Activated T-cell treated with anti-CD3 and anti-CD28 coated beads, Interleukin-2, amount 50 U/mL, for 4 hours (primary cell): Measurements from ENCODE around the gene NOM1. TPM values are rescaled to one million over a fixed set of nuclear protein-coding genes. Genes with fewer than 3 reads are reported as not detected.

Experiments used
- ATAC-seq, 2 donors: fragments of 200-7000 bp; cut with Tn5 transposase; one replicate each; pipeline ENCODE4 v1.10.0; 2021
- DNase-seq: peaks from one replicate; pipeline ENCODE4 v3.0.0-alpha.2; 2020
- H3K27me3 Mint-ChIP-seq: one replicate; pipeline ENCODE4 v1.8.0; 2021; ENCODE audit warnings: low read depth, mixed read lengths
- H3K36me3 Mint-ChIP-seq: one replicate; pipeline ENCODE4 v1.8.0; 2022; ENCODE audit warnings: mixed read lengths; ENCODE audit not compliant: insufficient read depth
- H3K4me1 Mint-ChIP-seq: one replicate; pipeline ENCODE4 v1.8.0; 2021; ENCODE audit warnings: low read depth, mixed read lengths
- H3K4me3 Mint-ChIP-seq: one replicate; pipeline ENCODE4 v1.8.0; 2021; ENCODE audit warnings: mild to moderate bottlenecking, moderate library complexity, mixed read lengths
- H3K9me3 Mint-ChIP-seq: one replicate; pipeline ENCODE4 v1.8.0; 2021; ENCODE audit warnings: mixed read lengths
- total RNA-seq, 3 donors: library from RNA; stranded (reverse); gene quantifications; one replicate each; pipeline ENCODE4 v1.2.1, GENCODE V29; 2021

The NOM1 gene
- total RNA-seq, 3 donors from 2014 or later: 46.3 to 49.3 (median 47.4) TPM

DNA sequence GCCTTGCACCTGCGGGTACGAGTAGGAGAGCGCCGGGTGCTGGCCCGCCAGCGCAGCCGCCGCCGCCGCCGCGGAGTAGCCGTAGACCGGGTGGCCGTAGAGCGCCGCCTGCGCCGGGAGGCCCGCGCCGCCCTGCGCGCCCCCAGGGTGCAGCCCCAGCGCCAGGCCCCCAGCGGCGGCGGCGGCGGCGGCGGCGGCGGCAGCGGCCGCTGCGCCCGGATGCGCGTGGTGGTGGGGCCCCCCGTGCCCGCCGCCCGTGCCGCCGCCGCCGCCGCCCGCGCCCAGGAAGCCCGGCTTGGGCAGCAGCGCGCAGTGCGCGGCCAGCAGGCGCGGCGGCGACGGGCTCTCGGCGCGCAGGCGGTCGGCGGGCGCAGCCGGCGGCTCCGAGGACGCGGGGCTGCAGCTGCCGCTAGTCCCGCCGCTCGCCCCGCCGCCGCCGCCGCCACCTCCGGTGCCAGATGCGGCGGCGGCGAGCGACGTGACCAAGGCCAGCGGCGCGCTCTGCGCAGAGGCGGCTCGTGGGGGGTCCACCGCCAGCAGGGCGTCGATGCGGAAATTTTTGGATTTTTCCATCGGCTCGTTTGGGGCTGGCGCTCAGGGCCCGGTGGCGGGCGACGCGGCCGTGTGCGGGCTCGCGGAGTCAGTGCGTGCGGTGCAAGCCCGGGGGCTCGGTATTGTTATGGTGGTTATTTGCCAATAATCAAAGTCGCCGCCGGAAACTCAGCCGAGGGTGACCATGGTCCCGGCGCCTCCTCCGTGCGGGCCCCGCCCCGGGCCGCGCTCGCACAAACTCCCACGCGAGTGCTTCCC, 60.5 kb downstream of the NOM1 start:
- peaks cover 15% of the 10 kb centered on the region for H3K4me1 Mint-ChIP-seq
- ATAC-seq: peak in 1 of 2 donors; percentile 10
- H3K27me3 Mint-ChIP-seq: peaks cover 69% of the 10 kb centered on the region
- no peaks in the 10 kb centered on the region for H3K36me3 Mint-ChIP-seq
- DNase-seq: no peak
- H3K9me3 Mint-ChIP-seq: no peaks in the 10 kb centered on the region
- H3K4me3 Mint-ChIP-seq: peak overlapping the region; percentile 64

DNA sequence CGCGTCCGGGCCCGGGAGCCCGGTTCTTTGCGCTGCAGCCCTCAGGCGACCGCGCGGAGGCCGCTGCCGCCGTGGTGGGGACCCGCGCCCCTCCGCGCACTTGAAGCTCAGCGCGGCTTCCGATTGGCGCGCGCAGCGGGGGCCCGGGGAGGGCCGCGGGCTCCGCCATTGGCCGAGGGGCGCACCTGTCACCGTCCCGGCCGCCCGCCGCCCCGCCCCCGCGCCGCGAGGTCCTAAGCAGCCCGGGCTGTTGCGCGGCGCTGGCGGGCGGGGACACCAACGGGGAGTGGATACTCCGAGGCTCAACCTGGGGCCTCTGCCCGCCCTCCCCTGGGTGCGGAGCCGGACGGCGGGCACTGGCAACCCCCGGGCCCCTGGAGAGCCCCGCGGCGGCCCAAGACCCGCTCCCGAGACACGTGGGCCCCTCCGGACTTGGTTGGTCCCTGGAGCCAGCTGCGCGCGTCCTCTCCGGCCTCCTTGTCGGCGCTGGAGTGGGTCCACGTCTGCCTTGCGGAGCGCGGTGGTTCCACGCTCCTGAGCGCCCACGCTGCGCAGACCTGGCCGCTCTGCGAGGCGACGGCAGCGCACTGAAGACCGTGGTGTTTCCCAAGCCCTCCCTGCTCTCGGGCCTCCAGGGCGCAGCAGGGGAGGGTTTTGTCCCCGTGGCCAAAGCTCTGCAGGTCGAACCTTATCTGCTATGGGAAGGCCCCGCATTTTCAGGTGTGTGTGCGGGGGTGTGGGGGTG, 61.2 kb downstream of the NOM1 start, which contains the start of gene MNX1:
Gene MNX1, minus strand, starts transcription at position 76 of the 745 bp plus-strand sequence. CDS start 313 bp downstream, outside the sequence.
- peak within 1 kb of the TSS; percentile 64 for H3K4me3 Mint-ChIP-seq
- H3K9me3 Mint-ChIP-seq: no peaks in the 10 kb centered on the region
- H3K36me3 Mint-ChIP-seq: no peaks in the 10 kb centered on the region
- DNase-seq (no peak), ATAC-seq (peak; percentile 74 to 81)
- H3K4me1 Mint-ChIP-seq: peaks cover 14% of the 10 kb centered on the region
- peaks cover 73% of the 10 kb centered on the region for H3K27me3 Mint-ChIP-seq

DNA sequence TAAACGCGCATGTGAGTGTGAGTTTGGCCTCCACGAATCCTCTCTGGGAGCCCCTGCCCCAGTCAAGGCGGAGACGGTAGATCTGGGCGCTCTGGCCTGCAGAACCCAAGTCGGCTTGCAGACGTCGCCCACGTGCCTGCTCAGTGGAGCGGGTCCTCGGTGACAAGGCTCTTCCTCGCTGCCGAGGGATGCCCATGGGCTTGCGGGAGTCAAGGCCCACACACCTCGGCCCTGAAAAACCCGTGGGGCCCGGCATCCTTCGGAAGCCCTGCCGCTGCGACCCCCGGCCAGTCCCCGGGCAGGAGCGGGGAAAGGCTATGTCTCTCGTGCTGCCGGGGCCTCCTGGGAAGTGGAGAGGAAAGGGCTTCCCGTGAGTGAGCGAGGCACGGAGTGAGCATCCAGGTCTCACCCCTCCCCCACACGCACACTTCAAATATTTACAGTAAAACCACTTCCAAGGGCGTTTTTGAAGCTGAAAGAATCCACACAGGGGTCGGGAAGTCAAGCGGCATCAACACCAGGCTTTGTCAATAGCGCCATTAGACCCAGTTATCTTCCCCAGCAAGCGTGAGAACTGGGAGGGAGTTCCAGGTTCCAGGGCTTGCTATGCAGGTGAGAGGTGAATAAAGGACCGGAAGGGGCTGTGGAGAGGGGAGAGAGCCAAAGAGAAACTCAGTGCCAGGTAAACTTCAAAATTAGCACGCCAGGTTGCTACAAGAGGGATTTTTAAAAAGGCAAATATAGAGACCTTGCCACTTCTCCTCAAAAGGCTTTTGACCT, 62.0 kb downstream of the NOM1 start:
- no peak for ATAC-seq
- Mint-ChIP-seq H3K4me1 (peaks cover 18% of the 10 kb centered on the region), H3K36me3 (no peaks in the 10 kb centered on the region), H3K27me3 (peaks cover 74% of the 10 kb centered on the region), H3K9me3 (no peaks in the 10 kb centered on the region), H3K4me3 (peak overlapping the region; percentile 29)
- no peak for DNase-seq

DNA sequence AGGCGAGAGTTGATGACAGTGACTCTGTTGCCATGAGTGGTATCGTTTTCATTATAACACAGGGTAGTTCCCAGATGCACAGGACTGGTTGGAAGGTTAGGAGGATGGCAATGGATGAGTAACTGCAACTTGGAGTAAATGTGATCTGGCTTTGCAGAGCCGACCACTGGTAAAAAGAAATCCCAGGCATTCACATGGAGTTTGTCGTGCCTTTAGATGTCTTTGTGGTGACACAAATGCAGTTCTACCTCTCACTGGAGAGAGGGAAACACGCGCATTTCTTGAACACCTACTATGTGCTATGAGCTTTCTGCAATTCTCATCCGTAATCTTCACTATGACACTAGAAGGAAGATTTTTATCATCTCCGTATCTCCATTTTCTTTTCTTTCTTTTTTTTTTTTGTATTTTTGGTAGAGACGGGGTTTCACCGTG, 62.6 kb downstream of the NOM1 start:
- H3K4me1 Mint-ChIP-seq: peaks cover 18% of the 10 kb centered on the region
- H3K9me3 Mint-ChIP-seq: no peaks in the 10 kb centered on the region
- H3K27me3 Mint-ChIP-seq: peaks cover 74% of the 10 kb centered on the region
- ATAC-seq: peak; percentile 19 to 44
- H3K4me3 Mint-ChIP-seq: no peak overlapping the region
- no peak for DNase-seq
- no peaks in the 10 kb centered on the region for H3K36me3 Mint-ChIP-seq

DNA sequence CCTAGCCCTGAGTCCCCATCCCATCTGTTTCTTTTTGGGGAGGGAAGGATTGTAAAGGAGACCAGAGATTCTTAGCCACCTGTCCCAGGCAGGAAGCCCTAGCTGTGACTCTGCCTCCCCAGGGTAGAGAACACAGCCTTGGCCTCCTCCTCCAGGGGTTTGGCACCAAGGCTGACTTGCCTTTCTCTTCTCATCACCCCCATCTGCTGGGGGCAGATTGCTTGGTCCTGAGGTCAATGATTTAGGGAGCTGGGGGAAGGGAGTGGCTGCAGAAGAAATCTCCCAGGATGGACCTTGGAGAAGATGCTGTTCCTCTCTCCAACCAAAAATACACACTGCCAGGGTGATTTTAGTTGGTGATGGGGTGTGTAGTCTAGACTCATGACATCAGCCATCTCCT, 63.6 kb downstream of the NOM1 start:
- H3K4me1 Mint-ChIP-seq: peaks cover 18% of the 10 kb centered on the region

DNA sequence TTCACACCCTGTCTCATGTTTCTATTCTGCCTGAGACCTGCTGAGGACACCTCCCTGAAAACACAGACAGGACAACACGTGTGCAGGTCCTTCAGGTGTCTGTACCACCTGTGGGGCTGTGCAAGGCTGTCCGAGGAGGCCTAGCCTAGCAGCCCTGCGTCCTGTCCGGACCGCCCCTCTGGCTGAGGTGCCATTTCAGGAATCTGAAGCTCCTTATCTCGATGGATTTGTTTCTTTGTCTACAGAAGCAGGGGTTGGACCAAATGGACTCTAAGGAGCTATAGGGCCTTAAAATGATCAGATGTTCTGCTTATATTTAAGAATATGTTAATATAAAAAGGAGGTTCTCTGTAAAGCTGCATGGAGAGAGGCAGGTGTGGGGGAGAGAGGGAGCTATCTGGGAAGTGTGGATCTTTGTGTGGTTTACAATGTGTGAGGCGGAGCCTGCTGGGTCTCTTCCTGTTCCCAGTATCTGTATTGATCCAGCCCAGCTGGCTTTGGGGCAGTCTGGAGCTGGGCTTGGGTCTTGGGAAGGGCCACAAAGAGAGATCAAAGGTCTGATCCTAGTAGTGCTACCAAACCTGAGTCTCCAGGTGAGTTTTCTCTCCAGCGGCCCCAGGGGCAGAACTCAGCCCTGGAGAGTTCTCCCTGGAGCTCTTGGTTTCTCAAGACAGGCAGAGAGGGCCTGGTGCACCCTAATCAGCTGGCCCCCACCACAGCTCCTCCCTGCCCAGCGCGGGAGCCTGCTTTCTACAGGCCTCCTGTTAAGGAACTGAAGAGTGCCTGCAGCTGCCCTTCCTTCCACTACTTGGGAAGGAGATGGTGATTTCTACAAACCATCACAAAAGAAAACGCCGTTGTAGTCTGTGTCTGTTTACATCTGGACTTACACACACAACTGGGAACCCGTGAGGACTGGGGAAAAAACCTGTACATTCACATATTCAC, 64.4 kb downstream of the NOM1 start:
- Mint-ChIP-seq H3K9me3 (no peaks in the 10 kb centered on the region), H3K36me3 (no peaks in the 10 kb centered on the region), H3K27me3 (peaks cover 71% of the 10 kb centered on the region), H3K4me1 (peaks cover 18% of the 10 kb centered on the region), H3K4me3 (no peak overlapping the region)
- no peak for DNase-seq
- ATAC-seq: no peak

More for the DNA sequence above, 63.6 kb downstream of the NOM1 start:
- ATAC-seq: no peak
- Mint-ChIP-seq H3K36me3 (no peaks in the 10 kb centered on the region), H3K27me3 (peaks cover 71% of the 10 kb centered on the region), H3K4me3 (no peak overlapping the region), H3K9me3 (no peaks in the 10 kb centered on the region)
- no peak for DNase-seq

DNA sequence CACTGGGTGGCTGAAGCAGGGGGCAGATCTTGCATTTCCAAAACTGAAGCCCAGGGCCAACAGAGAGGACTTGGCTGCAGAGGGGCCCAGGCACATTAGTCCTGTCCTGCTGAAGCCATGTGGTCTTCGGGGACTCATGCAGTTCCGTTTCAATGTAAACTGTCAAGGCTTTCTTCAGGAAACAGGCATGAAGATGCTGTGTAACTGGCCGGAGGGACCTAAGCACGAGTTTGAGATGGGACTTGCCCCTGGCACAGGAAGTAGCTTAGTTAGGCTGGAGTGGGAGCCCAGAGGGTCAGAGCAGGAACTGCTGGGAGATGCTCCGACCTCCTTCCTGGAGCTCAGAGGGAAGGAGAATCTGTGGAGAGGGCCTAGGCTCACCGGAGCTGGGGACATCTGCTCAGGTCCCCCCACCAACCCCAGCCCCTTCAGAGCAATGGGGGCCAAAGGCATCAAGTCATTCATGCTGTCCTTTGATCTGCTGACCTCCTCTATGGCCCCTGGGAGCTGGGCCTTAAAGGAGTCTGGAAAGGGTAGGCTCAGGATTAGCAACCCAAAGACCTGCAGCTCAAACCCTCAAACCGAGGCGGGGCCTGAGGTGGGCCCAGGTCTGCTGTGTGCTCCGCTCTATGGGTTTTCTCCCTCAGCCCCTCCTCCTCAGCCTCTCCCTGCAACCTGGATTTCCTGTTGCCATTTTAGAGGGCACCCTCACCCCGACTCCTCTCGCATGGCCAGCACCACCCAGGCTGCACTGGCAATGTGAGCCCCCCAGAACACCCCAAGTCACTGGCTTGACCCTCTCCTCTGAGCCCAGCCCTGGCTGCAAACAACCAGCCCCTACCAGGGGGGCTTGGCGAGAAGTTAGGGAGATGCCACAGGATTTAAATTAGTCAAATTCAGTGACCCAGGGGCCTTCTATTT, 65.4 kb downstream of the NOM1 start:
- Mint-ChIP-seq H3K36me3 (no peaks in the 10 kb centered on the region), H3K4me1 (peaks cover 21% of the 10 kb centered on the region), H3K4me3 (no peak overlapping the region), H3K9me3 (no peaks in the 10 kb centered on the region), H3K27me3 (peaks cover 74% of the 10 kb centered on the region)
- no peak for DNase-seq
- ATAC-seq: no peak

DNA sequence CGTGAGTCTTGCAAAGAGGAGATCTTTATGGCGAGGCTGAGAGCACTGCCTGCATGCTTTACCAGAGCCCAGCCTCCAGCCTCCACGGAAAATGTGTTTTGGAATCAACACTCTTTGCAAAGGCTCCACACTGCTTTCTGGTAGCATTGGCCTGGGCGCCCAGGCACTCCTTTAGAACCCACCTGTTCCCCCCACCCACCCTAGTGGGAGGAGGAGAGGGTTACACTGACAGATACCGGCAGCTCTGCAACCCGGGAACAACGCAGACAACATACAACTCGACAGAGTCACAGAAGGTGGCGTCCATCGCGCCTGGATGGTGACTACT, 66.5 kb downstream of the NOM1 start:
- ATAC-seq (no peak), DNase-seq (no peak)
- no peaks in the 10 kb centered on the region for H3K36me3 Mint-ChIP-seq
- H3K4me3 Mint-ChIP-seq: no peak overlapping the region
- H3K4me1 Mint-ChIP-seq: peaks cover 23% of the 10 kb centered on the region
- no peaks in the 10 kb centered on the region for H3K9me3 Mint-ChIP-seq
- peaks cover 80% of the 10 kb centered on the region for H3K27me3 Mint-ChIP-seq

DNA sequence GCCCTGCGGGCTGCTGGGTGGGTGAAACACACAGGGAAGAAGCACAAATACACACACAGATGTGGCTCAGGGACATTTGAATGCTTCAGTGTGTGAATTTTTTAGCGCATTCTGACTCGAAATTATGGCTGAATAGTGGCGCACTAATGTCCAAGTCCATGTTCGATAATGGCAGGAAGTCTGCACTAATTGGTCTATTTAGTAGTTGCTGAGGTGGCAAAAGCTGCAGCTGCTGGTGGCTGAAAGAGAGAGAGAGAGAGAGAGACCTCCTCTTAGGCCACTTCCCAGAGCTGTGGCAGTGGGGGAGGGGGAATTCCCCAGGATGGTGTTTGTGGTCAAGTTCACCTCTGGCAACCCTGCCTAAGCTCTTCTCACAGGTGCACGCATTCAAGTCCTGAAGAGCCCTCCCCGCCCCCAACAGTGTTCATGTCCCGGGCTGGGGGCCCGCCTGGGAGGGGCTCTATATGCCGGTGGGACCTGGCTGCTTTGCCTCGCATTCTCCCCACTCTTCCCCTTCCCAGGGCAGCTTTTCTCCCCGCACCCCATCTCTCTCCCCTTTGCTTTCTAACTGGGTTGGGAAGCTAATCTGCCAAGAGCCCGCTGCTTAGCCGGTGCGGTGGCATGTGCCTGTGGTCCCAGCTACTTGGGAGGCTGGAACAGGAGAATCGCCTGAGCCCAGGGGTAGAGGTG, 67.0 kb downstream of the NOM1 start:
- ATAC-seq (peak; percentile 24 to 32), DNase-seq (no peak)
- Mint-ChIP-seq H3K36me3 (no peaks in the 10 kb centered on the region), H3K4me1 (peaks cover 18% of the 10 kb centered on the region), H3K9me3 (no peaks in the 10 kb centered on the region), H3K27me3 (peaks cover 79% of the 10 kb centered on the region), H3K4me3 (no peak overlapping the region)

DNA sequence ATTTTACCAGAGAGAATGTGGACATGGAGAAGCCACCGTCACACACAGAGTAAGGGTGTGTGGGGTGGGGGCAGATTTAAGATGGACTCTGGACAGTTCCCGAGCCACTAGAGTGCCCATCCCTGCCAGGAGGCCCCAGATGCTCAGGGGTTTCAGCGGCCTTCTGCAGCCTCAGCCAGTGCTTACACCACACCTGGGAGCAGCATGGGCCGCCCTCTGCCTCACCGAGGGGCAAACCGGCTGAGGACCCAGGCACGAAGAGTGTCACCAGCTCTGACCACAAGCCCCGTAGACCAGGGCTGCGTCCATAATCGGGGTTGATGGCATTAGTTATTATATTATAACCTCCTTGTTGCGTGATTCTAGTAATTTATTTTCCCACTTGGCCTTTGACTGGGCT, 67.6 kb downstream of the NOM1 start:
- Mint-ChIP-seq H3K9me3 (no peaks in the 10 kb centered on the region), H3K27me3 (peaks cover 76% of the 10 kb centered on the region), H3K36me3 (no peaks in the 10 kb centered on the region), H3K4me1 (peaks cover 13% of the 10 kb centered on the region), H3K4me3 (no peak overlapping the region)
- DNase-seq (no peak), ATAC-seq (no peak)

DNA sequence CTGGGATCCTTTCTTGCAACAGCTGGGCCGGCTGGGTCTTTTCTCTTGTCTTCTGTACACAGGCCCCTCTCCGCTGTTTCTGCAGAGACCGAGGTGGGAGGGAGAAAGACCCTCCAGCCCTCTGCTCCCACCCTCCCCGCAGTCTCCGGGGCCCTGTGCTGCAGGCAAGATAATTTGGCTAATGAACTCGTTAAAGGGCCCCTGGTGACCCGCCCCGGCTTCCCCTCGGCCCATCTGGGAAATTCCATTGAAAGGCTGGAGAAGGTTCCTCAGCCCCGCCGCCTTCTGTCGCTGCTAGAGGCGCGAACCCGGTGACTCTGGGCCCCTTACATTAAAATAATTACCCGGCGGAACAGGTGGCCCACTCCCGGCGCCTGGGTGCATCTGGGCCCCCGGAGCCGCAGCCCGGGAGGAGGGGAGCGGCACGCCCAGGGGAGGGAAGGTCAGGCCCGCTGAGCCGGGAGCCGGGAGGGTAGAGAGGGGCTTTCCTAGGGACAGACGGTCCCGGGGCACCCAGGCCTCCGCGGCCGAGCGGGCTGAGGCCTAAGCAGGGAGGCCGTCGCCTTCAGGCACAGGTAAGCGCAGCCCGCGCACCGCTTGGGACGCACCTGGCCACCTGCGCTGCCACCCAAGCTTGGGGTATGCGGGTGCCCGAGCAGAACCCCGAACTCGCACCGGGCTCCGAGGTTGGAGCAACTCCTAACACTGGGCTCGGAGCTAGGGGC, 68.3 kb downstream of the NOM1 start:
- Mint-ChIP-seq H3K27me3 (peaks cover 76% of the 10 kb centered on the region), H3K9me3 (no peaks in the 10 kb centered on the region), H3K36me3 (no peaks in the 10 kb centered on the region), H3K4me1 (peaks cover 15% of the 10 kb centered on the region), H3K4me3 (no peak overlapping the region)
- ATAC-seq: no peak
- no peak for DNase-seq
